Measurements from ENCODE around the gene KCNH6. TPM values are rescaled to one million over a fixed set of nuclear protein-coding genes. Genes with fewer than 3 reads are reported as not detected.

KCNH6 gene
- total RNA-seq, 1 donor from 2014 or later = not detected

GRCh38 chr17:63480192-63480784, 42.9 kb upstream of the KCNH6 start:
- Histone ChIP-seq H3K9me3 (no peaks in the 10 kb centered on the region), H3K4me1 (peaks cover 0 to 15% of the 10 kb centered on the region in 2 donors), H3K36me3 (no peaks in the 10 kb centered on the region), H3K4me3 (no peak overlapping the region), H3K27ac (no peak overlapping the region), H3K27me3 (no peaks in the 10 kb centered on the region)
- intact Hi-C loops (cut with DNase I) = no loop called here
- no peak for TF ChIP-seq CTCF (IDR thresholded peaks at IDR 0.05)
- no peak for DNase-seq (ENCODE audit: low spot score in 2 of 2)

DNA sequence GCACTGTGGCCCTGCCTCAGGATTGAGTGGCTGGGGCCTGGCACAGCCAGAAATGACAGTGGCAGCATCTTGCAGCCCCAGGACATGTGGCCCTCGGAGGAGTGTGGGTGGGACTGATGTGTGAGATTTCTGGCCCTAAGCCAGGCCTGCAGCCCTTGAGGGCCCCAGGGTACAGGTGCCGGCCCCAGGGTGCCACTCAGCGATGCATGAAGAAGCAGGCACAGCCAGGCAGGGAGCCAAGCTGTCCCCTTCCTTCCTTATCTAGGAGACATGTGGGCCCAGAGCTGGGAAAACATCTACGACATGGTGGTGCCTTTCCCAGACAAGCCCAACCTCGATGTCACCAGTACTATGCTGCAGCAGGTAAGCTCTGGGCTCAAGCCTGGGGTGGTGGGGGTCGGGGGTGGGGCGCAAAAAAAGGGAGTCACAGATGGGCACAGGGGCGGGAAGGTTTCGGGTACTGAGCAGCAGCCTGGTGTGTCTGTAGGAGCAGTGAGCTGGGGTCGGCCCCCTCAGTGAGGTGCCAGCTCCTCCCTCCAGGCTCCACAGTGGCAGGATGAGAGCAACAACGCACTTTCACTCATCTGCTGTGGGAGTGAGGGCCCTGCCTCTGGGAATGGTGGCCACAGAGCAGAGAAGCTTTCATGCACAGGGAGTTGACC, 42.2 kb upstream of the KCNH6 start:
- H3K4me3 ChIP-seq = no peak overlapping the region
- H3K36me3 ChIP-seq = no peaks in the 10 kb centered on the region
- no peak for TF ChIP-seq CTCF (IDR thresholded peaks at IDR 0.05)
- H3K27ac ChIP-seq = no peak overlapping the region
- no peak for DNase-seq (ENCODE audit: low spot score in 2 of 2)
- H3K9me3 ChIP-seq = no peaks in the 10 kb centered on the region
- peaks cover 0 to 15% of the 10 kb centered on the region in 2 donors for H3K4me1 ChIP-seq
- no peaks in the 10 kb centered on the region for H3K27me3 ChIP-seq
- intact Hi-C loops (cut with DNase I) = no loop called here

DNA sequence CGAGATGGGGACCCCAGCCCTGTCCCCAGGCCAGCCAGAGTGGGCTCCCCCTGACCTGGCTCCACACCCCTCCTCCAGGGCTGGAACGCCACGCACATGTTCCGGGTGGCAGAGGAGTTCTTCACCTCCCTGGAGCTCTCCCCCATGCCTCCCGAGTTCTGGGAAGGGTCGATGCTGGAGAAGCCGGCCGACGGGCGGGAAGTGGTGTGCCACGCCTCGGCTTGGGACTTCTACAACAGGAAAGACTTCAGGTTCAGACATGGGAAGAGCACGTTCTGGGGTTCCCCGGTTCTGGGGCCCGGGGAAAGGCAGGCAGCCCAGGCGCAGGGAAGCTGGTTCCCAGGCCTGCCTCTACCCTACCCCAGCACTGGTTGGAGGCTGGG, 41.7 kb upstream of the KCNH6 start:
- no peaks in the 10 kb centered on the region for H3K36me3 ChIP-seq
- intact Hi-C loops (cut with DNase I) = no loop called here
- peaks cover 0 to 15% of the 10 kb centered on the region in 2 donors for H3K4me1 ChIP-seq
- TF ChIP-seq CTCF (IDR thresholded peaks at IDR 0.05) = no peak
- DNase-seq (ENCODE audit: low spot score in 2 of 2) = no peak
- H3K27me3 ChIP-seq = no peaks in the 10 kb centered on the region
- H3K4me3 ChIP-seq = no peak overlapping the region
- H3K27ac ChIP-seq = no peak overlapping the region
- no peaks in the 10 kb centered on the region for H3K9me3 ChIP-seq

DNA sequence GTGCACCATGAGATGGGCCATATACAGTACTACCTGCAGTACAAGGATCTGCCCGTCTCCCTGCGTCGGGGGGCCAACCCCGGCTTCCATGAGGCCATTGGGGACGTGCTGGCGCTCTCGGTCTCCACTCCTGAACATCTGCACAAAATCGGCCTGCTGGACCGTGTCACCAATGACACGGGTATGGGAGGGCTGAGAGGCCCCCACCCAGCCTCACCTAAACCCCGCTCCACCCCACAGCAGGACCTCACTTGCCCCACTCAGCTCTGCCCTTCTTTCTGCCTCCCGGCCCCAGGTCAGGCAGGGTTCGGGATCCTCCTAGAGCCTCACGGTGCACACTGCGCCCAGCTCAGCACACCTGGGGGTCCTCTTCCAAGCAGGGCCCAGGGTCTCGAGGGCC, 40.6 kb upstream of the KCNH6 start:
- Histone ChIP-seq H3K27me3 (no peaks in the 10 kb centered on the region), H3K9me3 (no peaks in the 10 kb centered on the region), H3K27ac (no peak overlapping the region), H3K4me3 (no peak overlapping the region), H3K36me3 (no peaks in the 10 kb centered on the region), H3K4me1 (peaks cover 0 to 11% of the 10 kb centered on the region in 2 donors)
- no peak for TF ChIP-seq CTCF (IDR thresholded peaks at IDR 0.05)
- DNase-seq (ENCODE audit: low spot score in 2 of 2) = no peak
- intact Hi-C loops (cut with DNase I) = no loop called here

DNA sequence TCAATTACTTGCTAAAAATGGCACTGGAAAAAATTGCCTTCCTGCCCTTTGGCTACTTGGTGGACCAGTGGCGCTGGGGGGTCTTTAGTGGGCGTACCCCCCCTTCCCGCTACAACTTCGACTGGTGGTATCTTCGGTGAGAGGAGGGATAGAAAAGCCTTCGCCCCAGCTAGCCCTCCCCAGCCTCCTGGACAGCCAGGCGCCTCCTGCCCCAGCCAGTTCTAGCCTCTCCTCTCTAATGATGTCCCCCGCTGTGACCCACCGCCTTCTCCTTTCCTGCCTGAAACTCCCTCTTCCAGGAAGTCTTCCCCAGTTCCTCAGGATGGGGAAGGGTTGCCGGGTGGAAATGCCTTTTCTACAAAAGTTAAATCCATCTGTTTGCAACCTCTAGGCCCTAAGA, 40.1 kb upstream of the KCNH6 start:
- no peaks in the 10 kb centered on the region for H3K36me3 ChIP-seq
- no peak for TF ChIP-seq CTCF (IDR thresholded peaks at IDR 0.05)
- peaks cover 0 to 6% of the 10 kb centered on the region in 2 donors for H3K4me1 ChIP-seq
- intact Hi-C loops (cut with DNase I) = no loop called here
- H3K9me3 ChIP-seq = no peaks in the 10 kb centered on the region
- no peak for DNase-seq (ENCODE audit: low spot score in 2 of 2)
- no peak overlapping the region for H3K27ac ChIP-seq
- no peak overlapping the region for H3K4me3 ChIP-seq
- no peaks in the 10 kb centered on the region for H3K27me3 ChIP-seq
